OCI-LY3 (cell line): Measurements from ENCODE around the gene MAP4K3.

Source experiments
- EZH2phosphoT487 ChIP-seq: fragments of 200-600 bp; shearing (Covaris generic); IDR thresholded peaks from 2 replicates; pipeline ENCODE4 v1.6.1; 2018; ENCODE audit warnings: antibody characterized with exemption, mixed run types, low read depth
- TF ChIP-seq, protein P1 (sequence below): fragments of 200-600, 300-600 bp; sonication (generic); IDR thresholded peaks from 2 replicates; pipeline ENCODE4 v1.5.1; 2014; ENCODE audit warnings: antibody characterized with exemption, low read length, low read depth

DNA sequence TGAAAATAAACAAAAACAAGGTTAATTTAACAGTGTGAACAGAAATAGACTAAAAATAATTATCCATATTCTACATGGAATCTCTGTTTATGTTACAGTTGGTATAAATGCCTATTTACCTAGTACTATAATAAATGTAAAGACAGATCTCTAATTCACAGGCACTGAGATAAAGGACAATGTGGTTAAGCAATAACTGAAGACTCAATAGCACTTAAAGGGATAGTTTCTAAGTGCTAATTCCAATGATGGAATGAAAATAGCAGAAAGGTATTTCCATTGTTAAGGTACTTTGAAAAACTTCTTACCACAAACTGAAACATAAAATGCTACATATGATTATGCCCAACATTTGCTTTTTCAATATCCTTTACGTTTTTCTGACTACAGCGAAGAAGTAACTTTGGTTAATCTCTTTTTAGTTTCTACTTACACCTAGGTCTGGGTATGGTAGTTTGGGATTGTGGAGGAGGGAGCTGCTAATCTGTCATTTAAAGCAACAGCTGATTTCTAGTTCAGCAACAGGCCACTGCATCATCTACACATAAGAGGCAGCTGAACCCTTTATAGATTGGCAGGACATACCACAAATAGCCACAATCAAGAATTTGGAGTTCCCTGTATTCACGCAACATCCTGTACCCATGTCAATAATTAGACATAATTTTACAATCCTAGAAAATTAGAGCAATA lies 27.2 kb downstream of the MAP4K3 start:
- TF ChIP-seq, protein P1, sequence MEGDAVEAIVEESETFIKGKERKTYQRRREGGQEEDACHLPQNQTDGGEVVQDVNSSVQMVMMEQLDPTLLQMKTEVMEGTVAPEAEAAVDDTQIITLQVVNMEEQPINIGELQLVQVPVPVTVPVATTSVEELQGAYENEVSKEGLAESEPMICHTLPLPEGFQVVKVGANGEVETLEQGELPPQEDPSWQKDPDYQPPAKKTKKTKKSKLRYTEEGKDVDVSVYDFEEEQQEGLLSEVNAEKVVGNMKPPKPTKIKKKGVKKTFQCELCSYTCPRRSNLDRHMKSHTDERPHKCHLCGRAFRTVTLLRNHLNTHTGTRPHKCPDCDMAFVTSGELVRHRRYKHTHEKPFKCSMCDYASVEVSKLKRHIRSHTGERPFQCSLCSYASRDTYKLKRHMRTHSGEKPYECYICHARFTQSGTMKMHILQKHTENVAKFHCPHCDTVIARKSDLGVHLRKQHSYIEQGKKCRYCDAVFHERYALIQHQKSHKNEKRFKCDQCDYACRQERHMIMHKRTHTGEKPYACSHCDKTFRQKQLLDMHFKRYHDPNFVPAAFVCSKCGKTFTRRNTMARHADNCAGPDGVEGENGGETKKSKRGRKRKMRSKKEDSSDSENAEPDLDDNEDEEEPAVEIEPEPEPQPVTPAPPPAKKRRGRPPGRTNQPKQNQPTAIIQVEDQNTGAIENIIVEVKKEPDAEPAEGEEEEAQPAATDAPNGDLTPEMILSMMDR = no peak
- no peak for TF ChIP-seq EZH2phosphoT487
